Activated T-cell treated with anti-CD3 and anti-CD28 coated beads, Interleukin-2, amount 50 U/mL, for 24 hours (primary cell): Measurements from ENCODE around the gene TSKS.

ENCODE experiments used
- DNase-seq: peaks from one replicate; pipeline ENCODE4 v3.0.0-alpha.2; 2020
- H3K27ac Mint-ChIP-seq: 2 replicates; pipeline ENCODE4 v1.8.0; 2020; ENCODE audit warnings: mild to moderate bottlenecking, mixed read lengths
- H3K27me3 Mint-ChIP-seq: 2 replicates; pipeline ENCODE4 v1.8.0; 2020; ENCODE audit warnings: mixed read lengths
- H3K36me3 Mint-ChIP-seq: 2 replicates; pipeline ENCODE4 v1.8.0; 2020; ENCODE audit warnings: low read depth, mixed read lengths
- H3K4me1 Mint-ChIP-seq: 2 replicates; pipeline ENCODE4 v1.8.0; 2020; ENCODE audit warnings: low read depth, mixed read lengths
- H3K4me3 Mint-ChIP-seq: 2 replicates; pipeline ENCODE4 v1.8.0; 2020; ENCODE audit warnings: mild to moderate bottlenecking, moderate library complexity, mixed read lengths
- H3K9me3 Mint-ChIP-seq: 2 replicates; pipeline ENCODE4 v1.8.0; 2020; ENCODE audit warnings: mixed read lengths

TSKS gene

GRCh38 chr19:49764341-49764740 is 1.2 kb upstream of the TSKS start:
- peaks cover 29% of the 10 kb centered on the region for H3K4me1 Mint-ChIP-seq
- no peak for DNase-seq
- H3K9me3 Mint-ChIP-seq: no peaks in the 10 kb centered on the region
- peaks cover 12% of the 10 kb centered on the region for H3K36me3 Mint-ChIP-seq
- H3K27ac Mint-ChIP-seq: no peak overlapping the region
- H3K4me3 Mint-ChIP-seq: no peak overlapping the region
- H3K27me3 Mint-ChIP-seq: no peaks in the 10 kb centered on the region

GRCh38 chr19:49761625-49762311 is 1.3 kb downstream of the TSKS start:
- peak overlapping the region; percentile 46 for H3K4me3 Mint-ChIP-seq
- peak; percentile 44 for DNase-seq
- H3K27ac Mint-ChIP-seq: peak overlapping the region; percentile 70
- H3K9me3 Mint-ChIP-seq: no peaks in the 10 kb centered on the region
- H3K36me3 Mint-ChIP-seq: no peaks in the 10 kb centered on the region
- H3K27me3 Mint-ChIP-seq: no peaks in the 10 kb centered on the region
- peaks cover 10% of the 10 kb centered on the region for H3K4me1 Mint-ChIP-seq

GRCh38 chr19:49761249-49761624 is 1.9 kb downstream of the TSKS start:
- no peaks in the 10 kb centered on the region for H3K27me3 Mint-ChIP-seq
- DNase-seq: no peak
- H3K4me3 Mint-ChIP-seq: peak overlapping the region; percentile 46
- peaks cover under 1% of the 10 kb centered on the region for H3K9me3 Mint-ChIP-seq
- no peaks in the 10 kb centered on the region for H3K36me3 Mint-ChIP-seq
- peaks cover 9% of the 10 kb centered on the region for H3K4me1 Mint-ChIP-seq
- peak overlapping the region; percentile 73 for H3K27ac Mint-ChIP-seq

GRCh38 chr19:49758292-49758691 is 4.8 kb downstream of the TSKS start:
- H3K36me3 Mint-ChIP-seq: no peaks in the 10 kb centered on the region
- H3K4me3 Mint-ChIP-seq: no peak overlapping the region
- H3K27ac Mint-ChIP-seq: no peak overlapping the region
- H3K9me3 Mint-ChIP-seq: peaks cover 5% of the 10 kb centered on the region
- H3K27me3 Mint-ChIP-seq: no peaks in the 10 kb centered on the region
- DNase-seq: no peak
- H3K4me1 Mint-ChIP-seq: no peaks in the 10 kb centered on the region

- H3K27ac Mint-ChIP-seq: no peak overlapping the region
- no peak for DNase-seq
- H3K27me3 Mint-ChIP-seq: no peaks in the 10 kb centered on the region
- H3K4me3 Mint-ChIP-seq: no peak overlapping the region
- H3K4me1 Mint-ChIP-seq: no peaks in the 10 kb centered on the region
- no peaks in the 10 kb centered on the region for H3K36me3 Mint-ChIP-seq
- H3K9me3 Mint-ChIP-seq: peaks cover 5% of the 10 kb centered on the region
Observed at GRCh38 chr19:49755956-49756355, 7.2 kb downstream of the TSKS start.

GRCh38 chr19:49752701-49753100 is 10.4 kb downstream of the TSKS start:
- no peaks in the 10 kb centered on the region for H3K36me3 Mint-ChIP-seq
- no peak overlapping the region for H3K4me3 Mint-ChIP-seq
- H3K4me1 Mint-ChIP-seq: no peaks in the 10 kb centered on the region
- H3K27ac Mint-ChIP-seq: no peak overlapping the region
- DNase-seq: no peak
- H3K27me3 Mint-ChIP-seq: no peaks in the 10 kb centered on the region
- H3K9me3 Mint-ChIP-seq: peaks cover 5% of the 10 kb centered on the region

GRCh38 chr19:49749771-49750170 is 13.3 kb downstream of the TSKS start:
- no peak overlapping the region for H3K4me3 Mint-ChIP-seq
- no peaks in the 10 kb centered on the region for H3K9me3 Mint-ChIP-seq
- no peak for DNase-seq
- H3K27me3 Mint-ChIP-seq: no peaks in the 10 kb centered on the region
- peaks cover 3% of the 10 kb centered on the region for H3K4me1 Mint-ChIP-seq
- H3K36me3 Mint-ChIP-seq: no peaks in the 10 kb centered on the region
- no peak overlapping the region for H3K27ac Mint-ChIP-seq

- H3K9me3 Mint-ChIP-seq: no peaks in the 10 kb centered on the region
- DNase-seq: no peak
- no peaks in the 10 kb centered on the region for H3K36me3 Mint-ChIP-seq
- no peak overlapping the region for H3K27ac Mint-ChIP-seq
- H3K27me3 Mint-ChIP-seq: no peaks in the 10 kb centered on the region
- no peak overlapping the region for H3K4me3 Mint-ChIP-seq
- peaks cover 3% of the 10 kb centered on the region for H3K4me1 Mint-ChIP-seq
Observed at GRCh38 chr19:49749055-49749716, 13.9 kb downstream of the TSKS start.

- no peak overlapping the region for H3K27ac Mint-ChIP-seq
- H3K4me3 Mint-ChIP-seq: no peak overlapping the region
- H3K4me1 Mint-ChIP-seq: peaks cover 3% of the 10 kb centered on the region
- H3K27me3 Mint-ChIP-seq: no peaks in the 10 kb centered on the region
- no peaks in the 10 kb centered on the region for H3K9me3 Mint-ChIP-seq
- peak; percentile 67 for DNase-seq
- H3K36me3 Mint-ChIP-seq: no peaks in the 10 kb centered on the region
Observed at GRCh38 chr19:49746206-49746958, 16.7 kb downstream of the TSKS start.

GRCh38 chr19:49744946-49745381 is 18.1 kb downstream of the TSKS start:
- Mint-ChIP-seq H3K27ac (no peak overlapping the region), H3K9me3 (no peaks in the 10 kb centered on the region), H3K4me1 (peaks cover 3% of the 10 kb centered on the region), H3K27me3 (no peaks in the 10 kb centered on the region), H3K4me3 (no peak overlapping the region), H3K36me3 (no peaks in the 10 kb centered on the region)
- DNase-seq: no peak

- Mint-ChIP-seq H3K9me3 (no peaks in the 10 kb centered on the region), H3K27me3 (no peaks in the 10 kb centered on the region), H3K4me3 (no peak overlapping the region), H3K27ac (no peak overlapping the region), H3K36me3 (no peaks in the 10 kb centered on the region), H3K4me1 (peaks cover 8% of the 10 kb centered on the region)
- DNase-seq: no peak
Observed at GRCh38 chr19:49741210-49741844, 21.8 kb downstream of the TSKS start.

- Mint-ChIP-seq H3K4me1 (peaks cover 5% of the 10 kb centered on the region), H3K27me3 (no peaks in the 10 kb centered on the region), H3K27ac (no peak overlapping the region), H3K9me3 (no peaks in the 10 kb centered on the region), H3K4me3 (no peak overlapping the region), H3K36me3 (no peaks in the 10 kb centered on the region)
- no peak for DNase-seq
Observed at GRCh38 chr19:49739933-49740332, 23.2 kb downstream of the TSKS start.

GRCh38 chr19:49739098-49739497 is 24.0 kb downstream of the TSKS start:
- H3K4me3 Mint-ChIP-seq: no peak overlapping the region
- H3K27me3 Mint-ChIP-seq: no peaks in the 10 kb centered on the region
- no peak overlapping the region for H3K27ac Mint-ChIP-seq
- no peak for DNase-seq
- no peaks in the 10 kb centered on the region for H3K9me3 Mint-ChIP-seq
- H3K4me1 Mint-ChIP-seq: peaks cover 5% of the 10 kb centered on the region
- no peaks in the 10 kb centered on the region for H3K36me3 Mint-ChIP-seq

- Mint-ChIP-seq H3K27me3 (no peaks in the 10 kb centered on the region), H3K4me3 (no peak overlapping the region), H3K36me3 (no peaks in the 10 kb centered on the region), H3K9me3 (no peaks in the 10 kb centered on the region), H3K4me1 (peaks cover 5% of the 10 kb centered on the region), H3K27ac (no peak overlapping the region)
- no peak for DNase-seq
Observed at GRCh38 chr19:49738268-49738667, 24.8 kb downstream of the TSKS start.
